Ascending aorta (tissue), 2 donors: ENCODE measurements around the gene LCE2C. TPM values are rescaled to one million over a fixed set of nuclear protein-coding genes. Genes with fewer than 3 reads are reported as not detected.
"Not testable (repeated sequence)": the region's sequence is repeated elsewhere in the genome, so short reads cannot be mapped to it uniquely, and the experiment has no call there.

Source experiments
- DNase-seq, 2 donors: peaks; one replicate each; pipeline ENCODE4 v3.0.0-alpha.2; 2019; ENCODE audit warnings: low spot score in 2 of 2
- H3K27ac ChIP-seq, 2 donors: fragments of 200-600 bp; sonication (generic); one replicate each; pipeline ENCODE4 v1.5.1; 2016 to 2017; ENCODE audit warnings: mild to moderate bottlenecking in 1 of 2
- H3K27me3 ChIP-seq: fragments of 200-600 bp; sonication (generic); one replicate; pipeline ENCODE4 v1.5.1; 2017
- H3K36me3 ChIP-seq, 2 donors: fragments of 200-600 bp; sonication (generic); one replicate each; pipeline ENCODE4 v1.5.1; 2016
- H3K4me1 ChIP-seq, 2 donors: fragments of 200-600 bp; sonication (generic); one replicate each; pipeline ENCODE4 v1.5.1; 2016 to 2017; ENCODE audit warnings: mild to moderate bottlenecking in 1 of 2
- H3K4me3 ChIP-seq, 2 donors: fragments of 200-600 bp; sonication (generic); one replicate each; pipeline ENCODE4 v1.5.1; 2016 to 2017; ENCODE audit warnings: mild to moderate bottlenecking in 1 of 2
- H3K9me3 ChIP-seq, 2 donors: fragments of 200-600 bp; sonication (generic); one replicate each; pipeline ENCODE4 v1.5.1; 2016
- CTCF ChIP-seq, 3 experiments: fragments of 200-600 bp in 2 of 3; fragments of 450-650 bp in 1 of 3; sonication (generic) in 2 of 3; IDR thresholded peaks; one replicate each; pipeline ENCODE4 v1.5.1; 2016 to 2019; ENCODE audit warnings: antibody characterized with exemption in 3 of 3, mild to moderate bottlenecking in 1 of 3, moderate library complexity in 1 of 3
- intact Hi-C: fragments of 100-400 bp; cut with DNase I; formaldehyde crosslinking; loops from one replicate; pipeline ENCODE4 v1.15.1; 2023
- total RNA-seq: library from RNA; depleted of rRNA; stranded (reverse); fragments of >200 nt; gene quantifications from one replicate; pipeline ENCODE4 v1.1.0, GENCODE V29; 2016

Gene LCE2C
- total RNA-seq: not detected

- H3K9me3 ChIP-seq, H3K4me3 ChIP-seq, intact Hi-C loops, H3K27ac ChIP-seq, H3K36me3 ChIP-seq, DNase-seq, H3K27me3 ChIP-seq, H3K4me1 ChIP-seq: not testable (repeated sequence)
Measured at GRCh38 chr1:152674983-152675382, at the start of gene LCE2C. Gene LCE2C (plus strand): TSS chr1:152675279. CDS start chr1:152676016, 737 bp downstream.

GRCh38 chr1:152626744-152627143, 48.3 kb upstream of the LCE2C start:
- intact Hi-C loops: no loop called here
- Histone ChIP-seq H3K36me3 (no peaks in the 10 kb centered on the region), H3K4me3 (no peak overlapping the region), H3K4me1 (no peaks in the 10 kb centered on the region), H3K9me3 (no peaks in the 10 kb centered on the region), H3K27ac (no peak overlapping the region), H3K27me3 (no peaks in the 10 kb centered on the region)
- TF ChIP-seq CTCF (IDR thresholded peaks at IDR 0.05): no peak
- DNase-seq: no peak

GRCh38 chr1:152630596-152630995, 44.5 kb upstream of the LCE2C start:
- intact Hi-C loops: no loop called here
- no peaks in the 10 kb centered on the region for H3K4me1 ChIP-seq
- no peak for TF ChIP-seq CTCF (IDR thresholded peaks at IDR 0.05)

GRCh38 chr1:152640351-152640750, 34.7 kb upstream of the LCE2C start:
- no peaks in the 10 kb centered on the region for H3K9me3 ChIP-seq
- DNase-seq: no peak

More at GRCh38 chr1:152630596-152630995, 44.5 kb upstream of the LCE2C start:
- no peaks in the 10 kb centered on the region for H3K27me3 ChIP-seq
- no peak overlapping the region for H3K27ac ChIP-seq
- H3K4me3 ChIP-seq: no peak overlapping the region
- DNase-seq: no peak
- H3K36me3 ChIP-seq: no peaks in the 10 kb centered on the region
- no peaks in the 10 kb centered on the region for H3K9me3 ChIP-seq

GRCh38 chr1:152643945-152644344, 31.1 kb upstream of the LCE2C start:
- no peaks in the 10 kb centered on the region for H3K4me1 ChIP-seq
- no peak overlapping the region for H3K4me3 ChIP-seq
- no peaks in the 10 kb centered on the region for H3K36me3 ChIP-seq
- no peaks in the 10 kb centered on the region for H3K9me3 ChIP-seq
- intact Hi-C loops: no loop called here
- no peak for TF ChIP-seq CTCF (IDR thresholded peaks at IDR 0.05)
- H3K27me3 ChIP-seq: no peaks in the 10 kb centered on the region
- no peak overlapping the region for H3K27ac ChIP-seq
- no peak for DNase-seq

More at GRCh38 chr1:152640351-152640750, 34.7 kb upstream of the LCE2C start:
- H3K27me3 ChIP-seq: no peaks in the 10 kb centered on the region
- H3K36me3 ChIP-seq: no peaks in the 10 kb centered on the region
- H3K4me3 ChIP-seq: no peak overlapping the region
- H3K4me1 ChIP-seq: no peaks in the 10 kb centered on the region
- no peak for TF ChIP-seq CTCF (IDR thresholded peaks at IDR 0.05)
- H3K27ac ChIP-seq: no peak overlapping the region
- intact Hi-C loops: no loop called here

GRCh38 chr1:152645146-152645545, 29.9 kb upstream of the LCE2C start:
- no peak for DNase-seq
- Histone ChIP-seq H3K27me3 (no peaks in the 10 kb centered on the region), H3K4me3 (no peak overlapping the region), H3K9me3 (no peaks in the 10 kb centered on the region), H3K27ac (no peak overlapping the region), H3K36me3 (no peaks in the 10 kb centered on the region), H3K4me1 (no peaks in the 10 kb centered on the region)
- intact Hi-C loops: no loop called here
- TF ChIP-seq CTCF (IDR thresholded peaks at IDR 0.05): no peak
